Stimulated activated CD8-positive, alpha-beta memory T cell treated with anti-CD3 and anti-CD28 coated beads, Interleukin-2, amount 100 ng/mL, for 1 hour (primary cell): ENCODE results near the gene ZNF618.

Experiments used
- DNase-seq, 2 donors: peaks; one replicate each; pipeline ENCODE4 v3.0.0-alpha.2; 2020; ENCODE audit warnings: low read depth in 2 of 2

Gene ZNF618

GRCh38 chr9:113876151-113876992, at the start of gene ZNF618:
TSS of gene ZNF618 (plus strand) at chr9:113876309. CDS start at chr9:113876381, 72 bp downstream.
- no peak for DNase-seq

GRCh38 chr9:113828221-113828620, 47.9 kb upstream of the ZNF618 start:
- DNase-seq, result no peak

GRCh38 chr9:113837334-113837733, 38.8 kb upstream of the ZNF618 start:
- DNase-seq, result no peak

- no peak for DNase-seq
Measured at GRCh38 chr9:113842086-113842485, 34.0 kb upstream of the ZNF618 start.

GRCh38 chr9:113844466-113844865, 31.6 kb upstream of the ZNF618 start:
- DNase-seq, result no peak

GRCh38 chr9:113851359-113851758, 24.8 kb upstream of the ZNF618 start:
- DNase-seq, result no peak

- DNase-seq, result no peak
Measured at GRCh38 chr9:113851873-113852272, 24.2 kb upstream of the ZNF618 start.

GRCh38 chr9:113853333-113853732, 22.8 kb upstream of the ZNF618 start:
- DNase-seq, result no peak

- DNase-seq, result no peak
Measured at GRCh38 chr9:113854310-113854709, 21.8 kb upstream of the ZNF618 start.

GRCh38 chr9:113857875-113858274, 18.2 kb upstream of the ZNF618 start:
- DNase-seq, result no peak

- DNase-seq, result no peak
Measured at GRCh38 chr9:113858282-113858681, 17.8 kb upstream of the ZNF618 start.

GRCh38 chr9:113863345-113863744, 12.8 kb upstream of the ZNF618 start:
- DNase-seq, result no peak

GRCh38 chr9:113868501-113868900, 7.6 kb upstream of the ZNF618 start:
- DNase-seq, result no peak

- DNase-seq, result no peak
Measured at GRCh38 chr9:113872485-113873143, 3.5 kb upstream of the ZNF618 start.

GRCh38 chr9:113873446-113873845, 2.7 kb upstream of the ZNF618 start:
- DNase-seq, result no peak

GRCh38 chr9:113873926-113874325, 2.2 kb upstream of the ZNF618 start:
- no peak for DNase-seq

GRCh38 chr9:113875459-113876150, 504 bp upstream of the ZNF618 start:
- no peak for DNase-seq

GRCh38 chr9:113876993-113877368, 872 bp downstream of the ZNF618 start:
- no peak for DNase-seq

GRCh38 chr9:113879318-113879717, 3.2 kb downstream of the ZNF618 start:
- no peak for DNase-seq

- DNase-seq, result no peak
Measured at GRCh38 chr9:113879911-113880310, 3.8 kb downstream of the ZNF618 start.

GRCh38 chr9:113882181-113882580, 6.1 kb downstream of the ZNF618 start:
- DNase-seq, result no peak

- no peak for DNase-seq
Measured at GRCh38 chr9:113882636-113883164, 6.6 kb downstream of the ZNF618 start.
